Measurements from ENCODE around the gene TMEM119.

The TMEM119 gene

DNA sequence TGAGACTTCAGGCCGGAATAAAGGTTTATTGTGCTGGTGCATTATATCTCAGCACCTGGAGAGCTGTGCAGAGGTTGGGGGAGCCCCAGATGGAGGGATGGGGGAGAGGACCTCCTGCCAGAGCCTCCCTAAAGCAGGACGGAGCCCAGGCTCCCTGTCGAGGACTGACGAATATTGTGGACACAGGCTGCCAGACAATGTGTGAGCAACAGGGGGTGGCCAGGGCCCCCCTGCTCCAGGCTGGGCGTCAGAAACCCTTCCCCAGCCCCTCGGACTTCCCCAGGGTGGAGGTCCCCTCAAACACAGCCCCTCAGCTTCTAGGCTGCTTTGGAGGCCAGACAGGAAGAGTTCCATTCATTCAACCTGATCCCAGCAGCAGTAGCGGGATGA is 8.0 kb downstream of the TMEM119 start:
- in situ Hi-C loops (cut with HindIII; ENCODE audit: low sequenced_read_pairs) = no loop called here
- TF ChIP-seq, protein P1, sequence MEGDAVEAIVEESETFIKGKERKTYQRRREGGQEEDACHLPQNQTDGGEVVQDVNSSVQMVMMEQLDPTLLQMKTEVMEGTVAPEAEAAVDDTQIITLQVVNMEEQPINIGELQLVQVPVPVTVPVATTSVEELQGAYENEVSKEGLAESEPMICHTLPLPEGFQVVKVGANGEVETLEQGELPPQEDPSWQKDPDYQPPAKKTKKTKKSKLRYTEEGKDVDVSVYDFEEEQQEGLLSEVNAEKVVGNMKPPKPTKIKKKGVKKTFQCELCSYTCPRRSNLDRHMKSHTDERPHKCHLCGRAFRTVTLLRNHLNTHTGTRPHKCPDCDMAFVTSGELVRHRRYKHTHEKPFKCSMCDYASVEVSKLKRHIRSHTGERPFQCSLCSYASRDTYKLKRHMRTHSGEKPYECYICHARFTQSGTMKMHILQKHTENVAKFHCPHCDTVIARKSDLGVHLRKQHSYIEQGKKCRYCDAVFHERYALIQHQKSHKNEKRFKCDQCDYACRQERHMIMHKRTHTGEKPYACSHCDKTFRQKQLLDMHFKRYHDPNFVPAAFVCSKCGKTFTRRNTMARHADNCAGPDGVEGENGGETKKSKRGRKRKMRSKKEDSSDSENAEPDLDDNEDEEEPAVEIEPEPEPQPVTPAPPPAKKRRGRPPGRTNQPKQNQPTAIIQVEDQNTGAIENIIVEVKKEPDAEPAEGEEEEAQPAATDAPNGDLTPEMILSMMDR (IDR thresholded peaks at IDR 0.05; ENCODE audit: low read depth, low read length, missing control alignments) = no peak
- no peak for DNase-seq (ENCODE audit: low read depth)
- no peak overlapping the region for H3K4me3 ChIP-seq (ENCODE audit: low read depth, low read length)

DNA sequence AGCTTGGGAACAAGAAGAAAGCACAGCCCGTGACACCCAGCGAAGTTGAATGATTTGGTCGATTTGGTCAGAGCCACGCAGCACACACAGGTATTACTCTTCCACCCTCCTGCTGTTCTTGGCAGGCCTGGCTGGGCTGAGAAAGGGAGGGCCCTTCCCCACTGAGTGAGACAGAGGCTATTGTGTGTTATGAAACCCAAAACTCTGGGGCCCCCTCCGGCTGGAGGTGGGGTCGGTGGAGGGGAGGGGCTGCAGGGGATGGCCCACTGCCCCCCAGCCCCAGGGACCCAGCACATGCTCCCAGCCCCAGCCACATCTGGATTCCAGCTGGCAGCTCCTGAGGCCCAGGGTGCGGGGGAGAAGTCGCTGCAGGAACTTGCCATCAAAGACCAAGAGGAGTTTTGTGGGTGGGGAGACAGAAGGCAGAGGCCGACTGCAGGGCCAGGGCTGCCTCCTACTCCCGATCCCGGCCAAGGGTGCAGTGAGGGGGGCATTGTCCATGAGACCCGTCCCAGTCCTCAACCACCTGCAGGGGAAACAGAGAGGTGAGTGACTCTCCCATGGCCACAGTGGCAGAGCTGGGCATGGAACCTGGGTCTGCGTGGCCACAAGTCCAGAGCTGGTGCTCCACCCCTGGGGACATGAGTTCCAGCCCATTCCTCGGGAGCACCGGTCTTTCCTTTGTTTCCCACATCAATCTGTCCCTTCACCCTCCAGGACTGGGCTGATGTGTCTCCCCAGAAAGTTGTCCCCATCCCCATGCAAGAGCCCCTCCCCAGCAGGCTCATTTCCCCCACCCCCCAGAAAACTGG is 8.7 kb downstream of the TMEM119 start:
- TF ChIP-seq, protein P1 (IDR thresholded peaks at IDR 0.05; ENCODE audit: low read depth, low read length, missing control alignments) = no peak
- DNase-seq (ENCODE audit: low read depth) = peak; percentile 59
- no peak overlapping the region for H3K4me3 ChIP-seq (ENCODE audit: low read depth, low read length)
- in situ Hi-C loops (cut with HindIII; ENCODE audit: low sequenced_read_pairs) = no loop called here

DNA sequence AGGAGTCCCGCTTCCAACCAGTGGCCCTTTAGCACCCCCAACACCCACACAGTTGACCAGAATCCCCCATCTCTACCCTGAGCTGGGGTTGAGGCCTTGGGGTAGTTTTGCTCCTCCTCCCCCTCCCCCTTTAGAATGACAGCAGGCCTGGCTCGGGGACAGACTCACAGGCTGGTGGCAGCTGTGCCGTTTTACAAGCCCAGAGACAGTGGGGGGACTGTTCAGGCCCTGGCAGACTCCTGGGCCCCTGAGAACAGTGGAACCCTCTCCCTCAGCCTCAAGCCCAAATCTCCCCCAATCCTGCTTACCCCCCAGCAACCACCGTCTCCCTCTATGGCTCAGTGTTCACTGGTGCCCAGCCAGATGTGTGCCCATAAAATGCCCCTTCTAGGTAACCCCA is 10.1 kb downstream of the TMEM119 start:
- in situ Hi-C loops (cut with HindIII; ENCODE audit: low sequenced_read_pairs) = no loop called here
- TF ChIP-seq, protein P1 (IDR thresholded peaks at IDR 0.05; ENCODE audit: low read depth, low read length, missing control alignments) = no peak
- H3K4me3 ChIP-seq (ENCODE audit: low read depth, low read length) = no peak overlapping the region
- no peak for DNase-seq (ENCODE audit: low read depth)

DNA sequence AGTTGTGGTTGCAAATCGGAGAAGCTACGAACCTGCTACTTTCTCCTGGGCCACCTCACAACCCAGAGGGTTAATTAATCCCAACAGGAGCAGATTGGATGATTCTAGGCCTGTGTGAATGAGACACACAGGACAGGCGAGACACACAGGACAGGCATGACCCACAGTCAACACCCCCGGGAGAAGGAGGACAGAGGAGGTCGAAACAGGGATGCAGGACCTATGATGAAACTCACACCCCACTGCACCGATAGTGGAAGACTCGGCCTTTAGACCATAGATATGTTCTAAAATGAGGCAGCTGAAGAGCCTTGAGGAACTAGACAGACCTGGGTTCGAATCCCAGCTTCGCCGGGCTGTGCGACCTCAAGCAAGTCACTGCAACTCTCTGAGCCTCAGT is 11.6 kb downstream of the TMEM119 start:
- TF ChIP-seq, protein P1 (IDR thresholded peaks at IDR 0.05; ENCODE audit: low read depth, low read length, missing control alignments) = no peak
- DNase-seq (ENCODE audit: low read depth) = no peak
- no peak overlapping the region for H3K4me3 ChIP-seq (ENCODE audit: low read depth, low read length)
- in situ Hi-C loops (cut with HindIII; ENCODE audit: low sequenced_read_pairs) = no loop called here

DNA sequence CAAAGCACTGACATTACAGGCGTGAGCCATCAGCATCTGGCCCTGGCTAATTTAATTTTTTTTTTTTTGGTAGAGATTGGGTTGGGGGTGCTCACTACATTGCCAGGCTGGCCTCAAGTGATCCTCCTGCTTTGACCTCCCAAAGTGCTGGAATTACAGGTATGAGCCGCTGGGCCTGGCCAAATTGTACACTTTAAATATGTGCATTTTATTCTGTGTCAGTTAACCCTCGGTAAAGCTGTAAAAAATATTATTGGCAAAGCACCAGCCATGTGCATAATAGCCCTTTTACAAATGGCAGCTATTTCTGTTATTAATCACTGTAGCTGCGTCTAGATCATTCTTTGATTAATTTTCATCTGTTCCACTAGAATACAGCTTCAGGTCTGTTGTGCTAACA is 12.0 kb downstream of the TMEM119 start:
- in situ Hi-C loops (cut with HindIII; ENCODE audit: low sequenced_read_pairs) = no loop called here

DNA sequence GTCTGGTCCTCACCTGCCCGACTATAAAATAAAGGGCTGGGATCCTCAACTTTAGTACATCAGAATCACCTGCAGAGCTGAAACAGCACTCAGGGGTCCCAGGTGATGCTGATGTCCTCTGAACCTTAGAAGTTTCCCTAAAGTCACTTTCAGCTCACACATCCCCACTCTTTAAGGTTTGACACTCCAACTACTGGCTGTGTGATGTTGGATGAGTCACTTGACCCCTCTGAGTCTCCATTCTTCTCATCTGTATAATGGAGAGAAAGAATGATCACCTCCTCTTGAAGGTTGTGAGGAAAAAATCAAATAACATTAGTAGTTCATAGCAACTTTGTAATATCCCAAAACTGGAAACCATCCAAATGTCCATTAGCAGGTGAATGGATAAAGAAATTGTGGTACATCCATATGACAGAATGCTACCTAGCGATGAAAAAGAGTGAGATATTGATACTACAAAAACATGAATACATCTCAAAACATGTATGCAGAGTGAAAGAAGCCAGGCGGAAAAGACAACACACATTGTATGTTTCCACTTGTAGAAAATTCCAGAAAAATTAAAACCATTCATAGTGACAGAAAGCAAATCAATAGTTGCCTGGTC is 13.3 kb downstream of the TMEM119 start:
- in situ Hi-C loops (cut with HindIII; ENCODE audit: low sequenced_read_pairs) = no loop called here
- TF ChIP-seq, protein P1 (IDR thresholded peaks at IDR 0.05; ENCODE audit: low read depth, low read length, missing control alignments) = no peak
- no peak overlapping the region for H3K4me3 ChIP-seq (ENCODE audit: low read depth, low read length)
- DNase-seq (ENCODE audit: low read depth) = no peak

More for the DNA sequence above, 12.0 kb downstream of the TMEM119 start:
- no peak overlapping the region for H3K4me3 ChIP-seq (ENCODE audit: low read depth, low read length)
- DNase-seq (ENCODE audit: low read depth) = no peak
- TF ChIP-seq, protein P1 (IDR thresholded peaks at IDR 0.05; ENCODE audit: low read depth, low read length, missing control alignments) = no peak
